Mesothelial cell of epicardium (in vitro differentiated cells): ENCODE measurements around the gene RNF168. TPM values are rescaled to one million over a fixed set of nuclear protein-coding genes. Genes with fewer than 3 reads are reported as not detected.
"Not testable (repeated sequence)": the region's sequence is repeated elsewhere in the genome, so short reads cannot be mapped to it uniquely, and the experiment has no call there.

Experiments
- DNase-seq, 2 experiments: peaks; one replicate each; pipeline ENCODE4 v3.0.0; 2021; ENCODE audit warnings: low spot score in 2 of 2; ENCODE audit not compliant: unreplicated experiment in 2 of 2
- H3K27ac Mint-ChIP-seq: 2 replicates; pipeline ENCODE4 v1.8.0; 2021; ENCODE audit warnings: mixed read lengths
- H3K27me3 Mint-ChIP-seq: 2 replicates; pipeline ENCODE4 v1.8.0; 2021; ENCODE audit warnings: low read depth, mixed read lengths
- H3K36me3 Mint-ChIP-seq: 2 replicates; pipeline ENCODE4 v1.8.0; 2021; ENCODE audit warnings: mixed read lengths
- H3K4me1 Mint-ChIP-seq: 2 replicates; pipeline ENCODE4 v1.8.0; 2021; ENCODE audit warnings: mixed read lengths
- H3K4me3 Mint-ChIP-seq: 2 replicates; pipeline ENCODE4 v1.8.0; 2021; ENCODE audit warnings: mild to moderate bottlenecking, moderate library complexity, mixed read lengths
- H3K9me3 Mint-ChIP-seq: 2 replicates; pipeline ENCODE4 v1.8.0; 2021; ENCODE audit warnings: mixed read lengths
- total RNA-seq: library from RNA; stranded (reverse); gene quantifications from 3 replicates; pipeline ENCODE4 v1.2.1, GENCODE V29; 2021
- TF ChIP-seq, protein P1 (sequence below): fragments of 200-600 bp; sonication (generic); IDR thresholded peaks from one replicate; pipeline ENCODE4 v1.5.0; 2021; ENCODE audit warnings: antibody characterized with exemption; ENCODE audit not compliant: unreplicated experiment

The RNF168 gene
- total RNA-seq, 1 donor from 2014 or later = 21.0 TPM

GRCh38 chr3:196431181-196432136, 72.1 kb downstream of the RNF168 start:
- Mint-ChIP-seq H3K27me3 (no peaks in the 10 kb centered on the region), H3K9me3 (no peaks in the 10 kb centered on the region), H3K4me1 (peaks cover 18% of the 10 kb centered on the region), H3K4me3 (peak overlapping the region; percentile 70), H3K36me3 (peaks cover 5% of the 10 kb centered on the region), H3K27ac (peak overlapping the region; percentile 85)
- DNase-seq = peak; percentile 23 to 65
- TF ChIP-seq, protein P1, sequence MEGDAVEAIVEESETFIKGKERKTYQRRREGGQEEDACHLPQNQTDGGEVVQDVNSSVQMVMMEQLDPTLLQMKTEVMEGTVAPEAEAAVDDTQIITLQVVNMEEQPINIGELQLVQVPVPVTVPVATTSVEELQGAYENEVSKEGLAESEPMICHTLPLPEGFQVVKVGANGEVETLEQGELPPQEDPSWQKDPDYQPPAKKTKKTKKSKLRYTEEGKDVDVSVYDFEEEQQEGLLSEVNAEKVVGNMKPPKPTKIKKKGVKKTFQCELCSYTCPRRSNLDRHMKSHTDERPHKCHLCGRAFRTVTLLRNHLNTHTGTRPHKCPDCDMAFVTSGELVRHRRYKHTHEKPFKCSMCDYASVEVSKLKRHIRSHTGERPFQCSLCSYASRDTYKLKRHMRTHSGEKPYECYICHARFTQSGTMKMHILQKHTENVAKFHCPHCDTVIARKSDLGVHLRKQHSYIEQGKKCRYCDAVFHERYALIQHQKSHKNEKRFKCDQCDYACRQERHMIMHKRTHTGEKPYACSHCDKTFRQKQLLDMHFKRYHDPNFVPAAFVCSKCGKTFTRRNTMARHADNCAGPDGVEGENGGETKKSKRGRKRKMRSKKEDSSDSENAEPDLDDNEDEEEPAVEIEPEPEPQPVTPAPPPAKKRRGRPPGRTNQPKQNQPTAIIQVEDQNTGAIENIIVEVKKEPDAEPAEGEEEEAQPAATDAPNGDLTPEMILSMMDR = no peak

- Mint-ChIP-seq H3K27me3 (no peaks in the 10 kb centered on the region), H3K27ac (no peak overlapping the region), H3K9me3 (no peaks in the 10 kb centered on the region), H3K36me3 (peaks cover 15% of the 10 kb centered on the region), H3K4me3 (no peak overlapping the region), H3K4me1 (peaks cover 23% of the 10 kb centered on the region)
- TF ChIP-seq, protein P1 = no peak
- DNase-seq = no peak
These were observed 75.5 kb downstream of the RNF168 start for GRCh38 chr3:196428041-196428440.

- peaks cover 19% of the 10 kb centered on the region for H3K4me1 Mint-ChIP-seq
- not testable (repeated sequence) for H3K27ac Mint-ChIP-seq, H3K27me3 Mint-ChIP-seq, H3K4me3 Mint-ChIP-seq, H3K9me3 Mint-ChIP-seq, DNase-seq
- peaks cover 15% of the 10 kb centered on the region for H3K36me3 Mint-ChIP-seq
These were observed 79.1 kb downstream of the RNF168 start for GRCh38 chr3:196424421-196424820.

GRCh38 chr3:196423044-196423781, 80.4 kb downstream of the RNF168 start:
- Mint-ChIP-seq H3K36me3 (peaks cover 17% of the 10 kb centered on the region), H3K4me3 (no peak overlapping the region), H3K27me3 (no peaks in the 10 kb centered on the region), H3K27ac (peak overlapping the region; percentile 70), H3K9me3 (peaks cover 10% of the 10 kb centered on the region), H3K4me1 (peaks cover 19% of the 10 kb centered on the region)
- TF ChIP-seq, protein P1 = no peak
- no peak for DNase-seq

- peaks cover 10% of the 10 kb centered on the region for H3K9me3 Mint-ChIP-seq
These were observed 81.9 kb downstream of the RNF168 start for GRCh38 chr3:196421668-196422067.

DNA sequence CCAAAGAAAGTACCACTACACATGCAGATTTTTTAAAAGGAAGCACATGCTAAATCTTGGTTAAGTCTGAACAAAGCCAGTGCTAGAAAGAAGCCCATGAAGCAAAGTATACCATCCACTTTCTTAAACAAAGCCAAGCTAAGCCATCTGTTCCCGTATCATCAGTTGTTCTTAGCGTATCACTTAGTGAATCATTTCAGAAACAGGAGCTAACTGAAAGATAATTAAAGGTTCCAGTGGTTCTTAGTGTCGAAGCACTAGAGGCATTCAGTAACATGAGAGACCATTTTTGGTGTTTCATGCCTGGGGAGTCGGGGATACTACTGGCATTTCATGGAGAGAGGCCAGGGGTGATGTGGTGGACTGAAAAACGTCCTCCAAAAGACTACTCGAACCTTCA, 84.2 kb downstream of the RNF168 start:
- H3K27ac Mint-ChIP-seq = no peak overlapping the region
- H3K9me3 Mint-ChIP-seq = peaks cover 10% of the 10 kb centered on the region
- H3K36me3 Mint-ChIP-seq = peaks cover 17% of the 10 kb centered on the region
- no peak for DNase-seq
- H3K27me3 Mint-ChIP-seq = no peaks in the 10 kb centered on the region
- TF ChIP-seq, protein P1 = no peak
- no peak overlapping the region for H3K4me3 Mint-ChIP-seq
- peaks cover 15% of the 10 kb centered on the region for H3K4me1 Mint-ChIP-seq

More at GRCh38 chr3:196421668-196422067, 81.9 kb downstream of the RNF168 start:
- H3K4me3 Mint-ChIP-seq, H3K27ac Mint-ChIP-seq, H3K27me3 Mint-ChIP-seq, DNase-seq: not testable (repeated sequence)
- Mint-ChIP-seq H3K36me3 (peaks cover 16% of the 10 kb centered on the region), H3K4me1 (peaks cover 18% of the 10 kb centered on the region)

Other genes with a start within 250 kb of the RNF168 start
- 37.3 to 40.0 TPM (median 38.8 TPM) in 3 replicates for gene PCYT1A, start 216.0 kb downstream of the RNF168 start, total RNA-seq
- gene DYNLT2B, start 185.5 kb downstream of the RNF168 start, total RNA-seq = 17.5 to 18.5 TPM (median 17.6 TPM) in 3 replicates
- not detected in 3 replicates for gene TM4SF19, start 165.4 kb downstream of the RNF168 start, total RNA-seq
- gene UBXN7, start 71.3 kb downstream of the RNF168 start, total RNA-seq = 109 to 110 TPM (median 110 TPM) in 3 replicates
- gene SMCO1, start 11.6 kb upstream of the RNF168 start, total RNA-seq = not detected in 3 replicates
- gene WDR53, start 64.8 kb upstream of the RNF168 start, total RNA-seq = 12.3 to 15.7 TPM (median 13.4 TPM) in 3 replicates
- 9.1 to 9.4 TPM (median 9.4 TPM) in 3 replicates for gene FBXO45, start 64.9 kb upstream of the RNF168 start, total RNA-seq
- 0.72 to 1.3 TPM (median 0.93 TPM) in 3 replicates for gene NRROS, start 135.9 kb upstream of the RNF168 start, total RNA-seq
- gene CEP19, start 208.5 kb upstream of the RNF168 start, total RNA-seq = 2.1 to 2.5 TPM (median 2.1 TPM) in 3 replicates
- 24.8 to 26.4 TPM (median 25.9 TPM) in 3 replicates for gene PIGX, start 208.6 kb upstream of the RNF168 start, total RNA-seq
- gene PAK2, start 236.1 kb upstream of the RNF168 start, total RNA-seq = 52.0 to 53.1 TPM (median 52.8 TPM) in 3 replicates